Nephron progenitor cell (in vitro differentiated cells): ENCODE measurements around the gene BAZ1B.

ENCODE experiments used
- DNase-seq: peaks from one replicate; pipeline ENCODE4 v3.0.0; 2021
- H3K27ac Mint-ChIP-seq: 2 replicates; pipeline ENCODE4 v1.8.0; 2021; ENCODE audit warnings: mild to moderate bottlenecking, moderate library complexity, mixed read lengths
- H3K27me3 Mint-ChIP-seq: 2 replicates; pipeline ENCODE4 v1.8.0; 2021; ENCODE audit warnings: mild to moderate bottlenecking, low read depth, mixed read lengths; ENCODE audit not compliant: poor library complexity
- H3K36me3 Mint-ChIP-seq: 2 replicates; pipeline ENCODE4 v1.8.0; 2021; ENCODE audit warnings: low read depth, mixed read lengths
- H3K4me1 Mint-ChIP-seq: 2 replicates; pipeline ENCODE4 v1.8.0; 2021; ENCODE audit warnings: mixed read lengths
- H3K4me3 Mint-ChIP-seq: 2 replicates; pipeline ENCODE4 v1.8.0; 2021; ENCODE audit warnings: mild to moderate bottlenecking, moderate library complexity, mixed read lengths
- H3K9me3 Mint-ChIP-seq: 2 replicates; pipeline ENCODE4 v1.8.0; 2021; ENCODE audit warnings: mild to moderate bottlenecking, moderate library complexity, mixed read lengths
- TF ChIP-seq, protein P1 (sequence below): fragments of 200-600 bp; sonication (generic); IDR thresholded peaks from 2 replicates; pipeline ENCODE4 v1.5.0; 2021; ENCODE audit warnings: antibody characterized with exemption

Gene BAZ1B, protein sequence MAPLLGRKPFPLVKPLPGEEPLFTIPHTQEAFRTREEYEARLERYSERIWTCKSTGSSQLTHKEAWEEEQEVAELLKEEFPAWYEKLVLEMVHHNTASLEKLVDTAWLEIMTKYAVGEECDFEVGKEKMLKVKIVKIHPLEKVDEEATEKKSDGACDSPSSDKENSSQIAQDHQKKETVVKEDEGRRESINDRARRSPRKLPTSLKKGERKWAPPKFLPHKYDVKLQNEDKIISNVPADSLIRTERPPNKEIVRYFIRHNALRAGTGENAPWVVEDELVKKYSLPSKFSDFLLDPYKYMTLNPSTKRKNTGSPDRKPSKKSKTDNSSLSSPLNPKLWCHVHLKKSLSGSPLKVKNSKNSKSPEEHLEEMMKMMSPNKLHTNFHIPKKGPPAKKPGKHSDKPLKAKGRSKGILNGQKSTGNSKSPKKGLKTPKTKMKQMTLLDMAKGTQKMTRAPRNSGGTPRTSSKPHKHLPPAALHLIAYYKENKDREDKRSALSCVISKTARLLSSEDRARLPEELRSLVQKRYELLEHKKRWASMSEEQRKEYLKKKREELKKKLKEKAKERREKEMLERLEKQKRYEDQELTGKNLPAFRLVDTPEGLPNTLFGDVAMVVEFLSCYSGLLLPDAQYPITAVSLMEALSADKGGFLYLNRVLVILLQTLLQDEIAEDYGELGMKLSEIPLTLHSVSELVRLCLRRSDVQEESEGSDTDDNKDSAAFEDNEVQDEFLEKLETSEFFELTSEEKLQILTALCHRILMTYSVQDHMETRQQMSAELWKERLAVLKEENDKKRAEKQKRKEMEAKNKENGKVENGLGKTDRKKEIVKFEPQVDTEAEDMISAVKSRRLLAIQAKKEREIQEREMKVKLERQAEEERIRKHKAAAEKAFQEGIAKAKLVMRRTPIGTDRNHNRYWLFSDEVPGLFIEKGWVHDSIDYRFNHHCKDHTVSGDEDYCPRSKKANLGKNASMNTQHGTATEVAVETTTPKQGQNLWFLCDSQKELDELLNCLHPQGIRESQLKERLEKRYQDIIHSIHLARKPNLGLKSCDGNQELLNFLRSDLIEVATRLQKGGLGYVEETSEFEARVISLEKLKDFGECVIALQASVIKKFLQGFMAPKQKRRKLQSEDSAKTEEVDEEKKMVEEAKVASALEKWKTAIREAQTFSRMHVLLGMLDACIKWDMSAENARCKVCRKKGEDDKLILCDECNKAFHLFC (N-terminal part only)

DNA sequence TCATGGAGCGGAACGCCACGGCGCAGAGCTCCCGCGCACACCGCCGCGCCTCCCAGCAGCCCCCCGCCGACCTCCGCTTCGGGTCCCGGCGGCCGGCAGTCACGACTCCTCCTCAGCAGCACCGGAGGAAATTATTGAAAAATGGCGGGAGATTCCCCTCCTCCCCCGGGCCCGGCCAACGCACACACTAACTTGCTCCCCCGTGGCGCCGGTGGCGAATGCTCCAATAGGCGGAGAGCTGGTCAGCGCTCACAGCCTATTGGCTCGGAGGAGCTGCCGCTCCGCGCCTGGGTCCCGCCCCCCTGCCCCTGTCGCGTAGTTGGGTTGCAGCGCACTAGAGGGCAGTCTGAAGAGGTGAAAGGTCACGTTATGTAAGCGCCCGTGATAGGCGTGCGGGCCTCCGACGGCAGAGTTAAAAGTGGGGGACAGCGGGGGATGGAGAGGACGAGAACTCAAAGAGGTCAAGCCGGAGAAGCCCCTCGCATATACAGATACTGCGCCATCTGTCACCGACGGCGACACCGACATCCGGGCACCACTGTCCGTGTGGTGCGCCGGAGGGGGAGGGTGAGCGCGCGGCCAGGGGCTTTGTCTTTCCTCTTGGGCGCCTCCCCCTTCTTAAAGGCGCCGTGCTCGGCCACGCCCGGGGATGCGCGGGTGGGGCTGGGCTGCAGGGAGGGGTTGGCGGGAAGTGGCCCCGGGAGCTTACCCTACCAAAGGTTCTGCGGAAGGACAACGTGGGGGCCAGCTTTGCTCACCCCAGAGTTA lies at the start of gene BAZ1B:
BAZ1B (minus strand) TSS at position 189 of the 768 bp plus-strand sequence. CDS start 360 bp downstream, outside the sequence.
- Mint-ChIP-seq H3K9me3 (peaks cover 4% of the 10 kb centered on the region), H3K4me1 (peaks cover 62% of the 10 kb centered on the region), H3K27ac (peak within 1 kb of the TSS; percentile 100), H3K36me3 (peaks cover 32% of the 10 kb centered on the region), H3K4me3 (peak within 1 kb of the TSS; percentile 94), H3K27me3 (no peaks in the 10 kb centered on the region)
- TF ChIP-seq, protein P1, sequence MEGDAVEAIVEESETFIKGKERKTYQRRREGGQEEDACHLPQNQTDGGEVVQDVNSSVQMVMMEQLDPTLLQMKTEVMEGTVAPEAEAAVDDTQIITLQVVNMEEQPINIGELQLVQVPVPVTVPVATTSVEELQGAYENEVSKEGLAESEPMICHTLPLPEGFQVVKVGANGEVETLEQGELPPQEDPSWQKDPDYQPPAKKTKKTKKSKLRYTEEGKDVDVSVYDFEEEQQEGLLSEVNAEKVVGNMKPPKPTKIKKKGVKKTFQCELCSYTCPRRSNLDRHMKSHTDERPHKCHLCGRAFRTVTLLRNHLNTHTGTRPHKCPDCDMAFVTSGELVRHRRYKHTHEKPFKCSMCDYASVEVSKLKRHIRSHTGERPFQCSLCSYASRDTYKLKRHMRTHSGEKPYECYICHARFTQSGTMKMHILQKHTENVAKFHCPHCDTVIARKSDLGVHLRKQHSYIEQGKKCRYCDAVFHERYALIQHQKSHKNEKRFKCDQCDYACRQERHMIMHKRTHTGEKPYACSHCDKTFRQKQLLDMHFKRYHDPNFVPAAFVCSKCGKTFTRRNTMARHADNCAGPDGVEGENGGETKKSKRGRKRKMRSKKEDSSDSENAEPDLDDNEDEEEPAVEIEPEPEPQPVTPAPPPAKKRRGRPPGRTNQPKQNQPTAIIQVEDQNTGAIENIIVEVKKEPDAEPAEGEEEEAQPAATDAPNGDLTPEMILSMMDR, result no peak
- peak; percentile 96 for DNase-seq

DNA sequence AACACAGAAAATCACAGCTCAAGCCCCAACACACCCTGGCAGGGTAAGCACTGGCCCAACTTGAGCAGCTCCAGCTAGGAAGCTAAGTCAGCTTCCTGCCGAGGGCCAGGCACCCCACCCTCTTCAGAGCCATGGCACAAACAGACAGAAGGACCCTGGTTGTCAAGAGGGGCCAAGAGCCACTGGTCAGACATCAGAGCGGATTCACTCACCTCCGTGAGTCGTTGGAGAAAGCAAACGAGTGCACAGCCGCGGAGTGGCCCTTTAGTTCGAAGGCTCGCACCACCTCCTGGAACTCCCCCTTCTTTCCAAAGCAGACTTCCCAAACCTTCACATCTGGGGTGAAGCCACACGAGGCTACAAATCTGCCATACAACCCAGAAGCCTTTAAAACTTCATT lies 48.9 kb upstream of the BAZ1B start:
- no peak for DNase-seq
- Mint-ChIP-seq H3K27ac (no peak overlapping the region), H3K4me3 (no peak overlapping the region), H3K36me3 (peaks cover 49% of the 10 kb centered on the region), H3K4me1 (peaks cover 19% of the 10 kb centered on the region), H3K9me3 (no peaks in the 10 kb centered on the region), H3K27me3 (no peaks in the 10 kb centered on the region)
- TF ChIP-seq, protein P1, result no peak

DNA sequence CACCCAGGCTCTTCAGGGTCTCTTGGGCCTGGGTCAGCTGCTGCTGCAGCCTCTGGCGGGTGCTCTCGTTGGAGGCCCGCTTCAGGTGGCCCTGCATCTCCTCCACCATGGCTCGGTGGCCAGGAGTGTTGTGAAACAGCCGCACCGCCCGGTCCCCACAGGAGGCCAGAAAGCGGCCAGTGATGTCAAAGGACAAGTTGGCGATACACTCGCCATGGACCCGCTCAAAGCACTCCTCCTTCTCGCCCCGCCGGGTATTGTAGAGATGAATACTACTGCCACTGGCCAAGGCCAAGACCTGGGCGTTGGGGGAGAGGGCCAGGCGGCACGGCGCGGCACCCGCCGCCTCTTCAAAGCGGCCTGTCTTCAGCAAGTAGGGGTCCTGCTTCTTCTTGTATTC lies 48.4 kb upstream of the BAZ1B start:
- peaks cover 49% of the 10 kb centered on the region for H3K36me3 Mint-ChIP-seq
- H3K27me3 Mint-ChIP-seq, result no peaks in the 10 kb centered on the region
- no peak for DNase-seq
- peaks cover 19% of the 10 kb centered on the region for H3K4me1 Mint-ChIP-seq
- H3K4me3 Mint-ChIP-seq, result no peak overlapping the region
- H3K27ac Mint-ChIP-seq, result no peak overlapping the region
- no peaks in the 10 kb centered on the region for H3K9me3 Mint-ChIP-seq
- TF ChIP-seq, protein P1, result no peak

DNA sequence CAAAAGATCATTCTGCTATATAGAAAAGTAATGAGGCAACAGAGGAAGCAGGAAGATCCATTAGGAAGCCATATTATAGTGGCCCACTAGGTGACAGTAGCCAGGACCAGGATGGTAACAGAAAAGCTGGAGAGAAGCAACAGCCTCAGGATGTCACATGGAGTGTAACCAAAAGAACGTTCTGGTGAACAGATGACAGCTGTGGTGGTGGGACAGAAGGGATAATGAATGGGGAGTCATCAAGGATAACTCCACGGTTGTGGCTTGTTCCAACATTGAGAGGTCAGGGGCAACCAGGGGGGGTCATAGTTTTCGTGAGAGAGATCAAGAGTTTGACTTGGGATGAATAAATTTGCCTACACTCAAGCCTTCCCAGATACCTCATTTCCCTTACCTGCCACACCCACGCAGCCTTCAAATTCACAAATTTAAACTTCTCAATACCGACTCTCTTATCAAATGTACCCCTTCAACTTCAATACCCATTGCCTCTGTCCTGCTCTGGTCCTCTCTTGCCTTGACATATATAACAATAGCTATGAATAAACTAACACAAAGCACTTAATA lies 47.0 kb upstream of the BAZ1B start:
- Mint-ChIP-seq H3K27me3 (no peaks in the 10 kb centered on the region), H3K4me3 (no peak overlapping the region), H3K4me1 (peaks cover 20% of the 10 kb centered on the region), H3K9me3 (no peaks in the 10 kb centered on the region), H3K27ac (peak overlapping the region; percentile 18), H3K36me3 (peaks cover 43% of the 10 kb centered on the region)
- DNase-seq, result no peak
- TF ChIP-seq, protein P1, result no peak
